Measurements from ENCODE around the gene METTL22. TPM values are rescaled to one million over a fixed set of nuclear protein-coding genes. Genes with fewer than 3 reads are reported as not detected.

Gene METTL22
- total and polyA plus RNA-seq, 2 experiments from 2014 or later = 17.6 to 19.7 TPM

- peak overlapping the region; percentile 63 for H3K27ac ChIP-seq
- 29% methylated on average over 2 of the region's 2 CpGs for WGBS (ENCODE audit: low lambda C conversion rate, missing lambda C conversion rate)
Measured at GRCh38 chr16:8679151-8679550, 57.7 kb downstream of the METTL22 start.

DNA sequence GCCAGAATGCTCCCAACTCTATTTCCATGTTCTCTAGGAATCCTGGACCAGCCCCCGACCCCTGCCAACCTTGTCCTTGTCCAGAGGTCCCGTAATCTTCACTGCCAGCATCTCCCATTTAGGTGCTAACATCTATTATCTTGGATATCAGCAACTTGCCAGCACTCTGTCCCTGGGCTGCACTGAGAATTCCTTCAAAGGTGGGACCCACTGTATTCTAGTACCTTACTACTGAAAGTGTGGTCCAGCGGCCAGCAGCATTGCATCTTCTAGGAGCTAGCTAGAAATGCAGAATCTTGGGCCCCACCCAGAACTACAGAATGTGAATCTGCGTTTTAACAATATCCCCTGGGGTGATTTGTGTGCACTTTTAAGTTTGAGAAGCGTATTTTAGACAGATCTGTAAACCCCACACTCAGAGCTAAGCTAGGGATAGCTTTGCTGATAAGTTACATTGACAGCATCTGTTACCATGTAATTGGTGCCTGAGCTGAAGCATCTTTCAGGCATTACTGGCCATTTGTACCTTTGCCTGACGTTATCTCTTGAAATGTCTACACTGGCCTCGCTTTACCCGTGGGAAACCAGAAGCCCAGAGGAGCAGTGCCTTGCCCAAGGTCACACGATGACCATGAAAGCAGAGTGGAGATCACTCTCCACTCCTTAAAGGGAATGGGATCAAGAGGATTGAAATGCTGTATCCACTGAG, 61.2 kb downstream of the METTL22 start:
- H3K4me2 ChIP-seq = no peak overlapping the region
- H3K9me3 ChIP-seq (ENCODE audit: low read depth) = no peaks in the 10 kb centered on the region
- no peak for DNase-seq (ENCODE audit: low spot score)
- H4K20me1 ChIP-seq (ENCODE audit: insufficient read depth, poor library complexity, severe bottlenecking) = peaks cover under 1% of the 10 kb centered on the region
- H3K4me3 ChIP-seq = no peak overlapping the region
- H3K4me1 ChIP-seq (ENCODE audit: insufficient read depth) = peaks cover 7% of the 10 kb centered on the region
- 76% methylated on average over 9 of the region's 9 CpGs for WGBS (ENCODE audit: low lambda C conversion rate, missing lambda C conversion rate)
- H3K36me3 ChIP-seq (replicated peaks; ENCODE audit: insufficient read depth, low read depth) = no peaks in the 10 kb centered on the region
- peaks cover 17% of the 10 kb centered on the region for H3K79me2 ChIP-seq
- H3K9me2 ChIP-seq (replicated peaks; ENCODE audit: insufficient read depth) = no peaks in the 10 kb centered on the region
- TF ChIP-seq CTCF (IDR thresholded peaks at IDR 0.05; ENCODE audit: poor library complexity) (no peak), EZH2 (IDR thresholded peaks at IDR 0.05; ENCODE audit: borderline replicate concordance) (no peak), EZH2phosphoT487 (IDR thresholded peaks at IDR 0.05; ENCODE audit: low read depth, severe bottlenecking, unreplicated experiment) (no peak)
- no peaks in the 10 kb centered on the region for H3K27me3 ChIP-seq
- no peak overlapping the region for H2AFZ ChIP-seq
- H3K27ac ChIP-seq = no peak overlapping the region

More at GRCh38 chr16:8679151-8679550, 57.7 kb downstream of the METTL22 start:
- no peaks in the 10 kb centered on the region for H3K9me2 ChIP-seq (replicated peaks; ENCODE audit: insufficient read depth)
- peak; percentile 17 for DNase-seq (ENCODE audit: low spot score)
- peak overlapping the region; percentile 11 for H3K4me2 ChIP-seq
- no peak overlapping the region for H2AFZ ChIP-seq
- H3K27me3 ChIP-seq = no peaks in the 10 kb centered on the region
- no peak for TF ChIP-seq EZH2 (IDR thresholded peaks at IDR 0.05; ENCODE audit: borderline replicate concordance)
- TF ChIP-seq EZH2phosphoT487 (IDR thresholded peaks at IDR 0.05; ENCODE audit: low read depth, severe bottlenecking, unreplicated experiment) = no peak
- no peak for TF ChIP-seq CTCF (IDR thresholded peaks at IDR 0.05; ENCODE audit: poor library complexity)
- H3K4me3 ChIP-seq = no peak overlapping the region
- H3K36me3 ChIP-seq (replicated peaks; ENCODE audit: insufficient read depth, low read depth) = no peaks in the 10 kb centered on the region
- H3K9me3 ChIP-seq (ENCODE audit: low read depth) = no peaks in the 10 kb centered on the region
- H3K4me1 ChIP-seq (ENCODE audit: insufficient read depth) = peaks cover 30% of the 10 kb centered on the region
- peaks cover 45% of the 10 kb centered on the region for H3K79me2 ChIP-seq
- peaks cover 6% of the 10 kb centered on the region for H4K20me1 ChIP-seq (ENCODE audit: insufficient read depth, poor library complexity, severe bottlenecking)

DNA sequence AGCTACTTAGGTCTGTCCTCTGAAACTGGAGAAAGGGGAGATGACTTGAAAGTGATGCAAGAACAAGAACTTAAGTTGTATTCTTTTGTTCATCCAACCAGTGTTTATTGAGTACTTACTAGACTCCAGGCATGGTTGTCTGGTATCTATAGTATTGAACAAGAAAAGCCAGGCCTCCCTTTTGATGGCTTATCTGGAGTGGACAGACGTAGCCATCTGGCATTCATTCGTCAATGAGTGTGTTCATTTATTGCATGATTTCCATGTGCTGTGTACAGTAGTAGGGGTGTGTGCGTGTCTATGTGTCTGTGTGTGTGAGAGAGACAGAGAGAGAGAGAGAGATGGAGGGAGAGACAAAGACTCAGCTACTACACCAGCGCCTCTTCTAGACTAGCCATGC, 62.1 kb downstream of the METTL22 start:
- no peak for DNase-seq (ENCODE audit: low spot score)
- Histone ChIP-seq H3K4me3 (no peak overlapping the region), H3K4me2 (no peak overlapping the region), H3K9me3 (ENCODE audit: low read depth) (no peaks in the 10 kb centered on the region), H3K9me2 (replicated peaks; ENCODE audit: insufficient read depth) (no peaks in the 10 kb centered on the region), H3K27me3 (no peaks in the 10 kb centered on the region), H4K20me1 (ENCODE audit: insufficient read depth, poor library complexity, severe bottlenecking) (no peaks in the 10 kb centered on the region), H3K79me2 (peaks cover 21% of the 10 kb centered on the region), H2AFZ (no peak overlapping the region), H3K36me3 (replicated peaks; ENCODE audit: insufficient read depth, low read depth) (no peaks in the 10 kb centered on the region), H3K27ac (no peak overlapping the region), H3K4me1 (ENCODE audit: insufficient read depth) (no peaks in the 10 kb centered on the region)
- WGBS (ENCODE audit: low lambda C conversion rate, missing lambda C conversion rate) = 72% methylated on average over 4 of the region's 4 CpGs
- TF ChIP-seq CTCF (IDR thresholded peaks at IDR 0.05; ENCODE audit: poor library complexity) (no peak), EZH2 (IDR thresholded peaks at IDR 0.05; ENCODE audit: borderline replicate concordance) (no peak)

Data from hepatocyte (in vitro differentiated cells).